Activated CD4-positive, alpha-beta T cell treated with anti-CD3 and anti-CD28 coated beads for 36 hours (primary cell): Measurements from ENCODE around the gene SHISA5. TPM values are rescaled to one million over a fixed set of nuclear protein-coding genes. Genes with fewer than 3 reads are reported as not detected.

Source experiments
- ATAC-seq: fragments of 200-7000 bp; cut with Tn5 transposase; one replicate; pipeline ENCODE4 v1.10.0; 2021; ENCODE audit warnings: mild to moderate bottlenecking, moderate library complexity
- CTCF ChIA-PET: fragments of 350-600 bp; sonication (Branson Sonifier 250); formaldehyde crosslinking; loops from one replicate; lab custom pipeline; 2021; ENCODE audit warnings: antibody characterized with exemption; lab: Charles Lee
- POLR2A ChIA-PET: fragments of 350-600 bp; sonication (Branson Sonifier 250); formaldehyde crosslinking; loops from one replicate; lab custom pipeline; 2021; ENCODE audit warnings: antibody characterized with exemption, inconsistent platforms; lab: Charles Lee
- DNase-seq: peaks from one replicate; pipeline ENCODE4 v3.0.0-alpha.2; 2020
- H3K27ac Mint-ChIP-seq: one replicate; pipeline ENCODE4 v1.8.0; 2021; ENCODE audit warnings: mixed read lengths
- H3K27me3 Mint-ChIP-seq: one replicate; pipeline ENCODE4 v1.8.0; 2021; ENCODE audit warnings: mixed read lengths
- H3K36me3 Mint-ChIP-seq: one replicate; pipeline ENCODE4 v1.8.0; 2021; ENCODE audit warnings: low read depth, mixed read lengths
- H3K4me1 Mint-ChIP-seq: one replicate; pipeline ENCODE4 v1.8.0; 2021; ENCODE audit warnings: mixed read lengths
- H3K4me3 Mint-ChIP-seq: one replicate; pipeline ENCODE4 v1.8.0; 2021; ENCODE audit warnings: mild to moderate bottlenecking, moderate library complexity, mixed read lengths
- H3K9me3 Mint-ChIP-seq: one replicate; pipeline ENCODE4 v1.8.0; 2021; ENCODE audit warnings: low read depth, mixed read lengths
- intact Hi-C, 2 experiments: fragments of 100-400 bp; cut with DNase I in 1 of 2; cut with micrococcal nuclease in 1 of 2; formaldehyde crosslinking; loops; one replicate each; pipeline versions ENCODE4 v1.14.2 to v1.15.1; 2022 to 2024; cut with DNase I, micrococcal nuclease
- total RNA-seq, 2 experiments: library from RNA; stranded (reverse); gene quantifications; one replicate each; pipeline ENCODE4 v1.2.3, GENCODE V29; 2021

SHISA5 gene
- total RNA-seq, 2 experiments from 2014 or later = 52.9 to 68.8 TPM

DNA sequence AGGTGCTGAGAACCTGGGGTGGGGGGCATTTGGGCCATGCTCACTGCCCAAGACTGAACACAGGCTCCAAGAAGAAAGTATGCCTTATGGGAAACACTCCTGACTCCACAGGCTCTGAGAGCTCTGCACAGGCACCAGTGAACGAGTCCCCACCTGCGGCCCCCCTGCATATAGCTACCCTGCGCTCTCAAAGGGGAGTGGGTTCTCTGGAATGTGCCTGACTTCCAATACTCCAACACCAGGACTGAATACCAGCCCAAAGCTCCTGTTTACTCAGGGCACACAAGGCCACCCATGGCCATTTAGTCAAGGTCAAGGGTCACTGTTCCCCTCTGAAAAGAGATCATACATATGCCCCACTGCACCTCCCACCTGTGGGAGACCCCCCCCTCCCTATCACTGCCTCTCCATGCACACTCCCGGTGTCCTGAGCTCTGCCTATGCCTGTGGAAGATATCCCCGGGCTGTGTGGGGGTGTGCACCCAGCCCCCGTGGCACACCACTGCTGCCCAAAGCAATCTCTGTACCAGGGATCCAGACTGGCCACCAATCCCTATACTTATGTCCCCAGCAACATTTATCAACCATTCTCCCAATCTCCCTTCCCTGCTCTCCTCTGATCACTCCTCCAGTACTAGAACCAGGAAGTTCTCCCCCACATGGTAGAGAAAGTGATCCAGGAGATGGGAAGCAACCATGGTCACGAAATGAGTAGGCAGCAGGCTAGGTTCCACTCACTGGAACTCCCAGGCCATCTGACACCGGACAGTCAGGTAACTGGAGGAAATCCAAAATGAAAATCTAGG is 72.5 kb downstream of the SHISA5 start:
- DNase-seq (no peak), ATAC-seq (no peak)
- H3K27ac Mint-ChIP-seq = no peak overlapping the region
- ChIA-PET POLR2A (no interaction called here), CTCF (interaction anchor here (0.5 to 6.2 kb wide), 2 partner anchors 158 to 455 kb away, joined by 3 to 77 read pairs; no protein-coding TSS in a partner anchor)
- peaks cover 5% of the 10 kb centered on the region for H3K27me3 Mint-ChIP-seq
- peaks cover 12% of the 10 kb centered on the region for H3K4me1 Mint-ChIP-seq
- H3K36me3 Mint-ChIP-seq = peaks cover 13% of the 10 kb centered on the region
- no peaks in the 10 kb centered on the region for H3K9me3 Mint-ChIP-seq
- intact Hi-C loops = no loop called here
- H3K4me3 Mint-ChIP-seq = no peak overlapping the region

DNA sequence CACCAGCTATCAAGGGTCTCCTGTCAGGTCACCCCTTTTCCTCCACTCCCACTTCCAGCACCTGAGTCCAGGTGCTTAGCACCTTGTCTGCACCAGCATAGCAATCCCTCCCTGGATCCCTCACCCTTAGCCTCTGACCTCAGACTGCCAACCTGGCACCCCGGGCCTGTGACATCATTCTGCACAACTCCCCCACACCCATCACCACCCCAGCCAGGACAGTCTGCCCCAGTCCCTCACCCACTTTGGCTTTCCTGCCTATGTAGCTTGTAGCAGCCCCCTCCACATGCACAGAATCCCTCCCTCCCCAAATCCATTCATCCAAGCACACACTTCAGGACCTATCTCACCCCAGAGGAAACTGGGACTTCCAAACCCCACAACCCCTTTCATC is 73.3 kb downstream of the SHISA5 start:
- no peaks in the 10 kb centered on the region for H3K9me3 Mint-ChIP-seq
- ATAC-seq (no peak), DNase-seq (no peak)
- intact Hi-C loops = no loop called here
- POLR2A ChIA-PET = no interaction called here
- H3K27me3 Mint-ChIP-seq = peaks cover 5% of the 10 kb centered on the region
- peaks cover 12% of the 10 kb centered on the region for H3K4me1 Mint-ChIP-seq
- H3K27ac Mint-ChIP-seq = no peak overlapping the region
- peaks cover 13% of the 10 kb centered on the region for H3K36me3 Mint-ChIP-seq
- CTCF ChIA-PET = no interaction called here
- peak overlapping the region; percentile 69 for H3K4me3 Mint-ChIP-seq

DNA sequence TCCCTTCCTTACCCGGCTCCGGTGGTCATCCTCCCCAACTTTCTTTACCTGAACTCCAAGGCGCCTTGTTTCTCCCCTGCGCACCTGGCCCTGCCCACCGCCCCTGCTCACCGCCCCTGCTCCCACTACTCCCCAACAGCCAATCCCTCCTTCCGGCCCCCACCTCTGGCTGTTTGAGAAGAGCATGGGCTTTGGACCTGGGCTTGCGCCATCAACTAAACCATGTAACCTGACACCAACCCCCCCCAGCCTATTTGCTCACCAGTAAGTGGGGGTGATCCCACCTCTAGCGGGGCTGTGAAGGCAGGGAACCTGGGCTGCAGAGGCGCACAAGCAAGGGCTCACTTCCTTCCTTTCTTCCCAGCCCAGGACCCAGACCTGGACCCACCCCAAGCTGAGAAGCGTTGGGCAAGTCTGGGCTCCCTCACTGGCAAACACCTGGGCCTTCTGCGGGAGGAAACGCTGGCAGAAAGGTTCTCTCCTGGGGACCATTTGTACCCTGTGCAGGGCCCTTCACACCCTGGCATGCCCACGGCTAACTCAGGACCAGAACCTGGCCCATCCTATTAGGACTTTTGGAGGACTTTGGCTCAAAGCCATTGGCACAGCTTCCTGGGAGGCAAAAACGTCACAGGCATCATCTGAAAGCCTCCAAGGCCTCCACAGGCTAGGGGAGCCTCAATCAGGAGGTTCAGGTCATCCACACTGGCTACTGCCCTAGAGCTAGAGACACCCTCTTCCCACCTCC is 73.8 kb downstream of the SHISA5 start, which contains the start of gene PLXNB1:
PLXNB1 (minus strand) TSS at position 127 of the 748 bp plus-strand sequence. CDS start 5,475 bp downstream, outside the sequence.
- intact Hi-C loops = loop anchor here in 1 of 2 experiments (1.0 kb wide), 1 partner anchor 10 kb away; the partner anchor contains the start of genes CCDC51 and TMA7
- POLR2A ChIA-PET = no interaction called here
- Mint-ChIP-seq H3K4me1 (peaks cover 12% of the 10 kb centered on the region), H3K9me3 (no peaks in the 10 kb centered on the region), H3K27me3 (peaks cover 5% of the 10 kb centered on the region), H3K36me3 (peaks cover 13% of the 10 kb centered on the region), H3K4me3 (peak within 1 kb of the TSS; percentile 69), H3K27ac (no peak within 1 kb of the TSS)
- DNase-seq = peak; percentile 36
- CTCF ChIA-PET = no interaction called here
- ATAC-seq = peak; percentile 11

DNA sequence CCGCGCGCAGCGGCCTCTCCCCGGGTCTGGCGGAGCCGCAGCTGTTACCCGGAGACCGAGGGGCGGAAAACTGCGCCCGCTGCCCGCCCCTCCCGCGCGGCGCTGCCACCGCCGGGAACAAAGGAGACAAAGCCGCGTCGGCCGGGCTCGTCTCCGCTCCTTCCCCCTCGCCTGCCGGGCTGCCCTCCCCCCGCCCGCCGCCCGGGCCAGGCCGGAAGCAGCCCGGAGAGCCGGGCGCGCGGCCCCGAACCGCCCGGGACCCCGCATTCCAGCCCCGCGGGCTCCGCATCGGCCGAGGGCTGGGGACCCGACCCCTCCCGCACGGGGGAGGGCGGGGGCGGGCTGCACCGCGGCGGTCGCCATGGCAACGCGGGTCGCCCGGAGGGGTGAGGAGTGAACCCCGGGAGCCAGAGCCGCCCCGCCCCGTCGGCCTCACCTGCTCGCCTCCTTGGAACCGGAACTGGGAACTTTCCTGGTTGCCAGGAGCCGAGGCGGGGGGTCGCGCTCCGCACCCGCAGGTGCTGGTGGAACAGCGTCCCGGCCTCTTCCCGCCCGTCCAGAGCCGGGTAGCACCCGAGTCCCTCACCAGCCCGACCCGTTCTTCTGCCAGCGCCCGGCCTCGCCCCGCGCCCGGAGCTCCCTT is 74.5 kb downstream of the SHISA5 start:
- Mint-ChIP-seq H3K27me3 (peaks cover 5% of the 10 kb centered on the region), H3K36me3 (peaks cover 13% of the 10 kb centered on the region), H3K4me1 (peaks cover 7% of the 10 kb centered on the region), H3K4me3 (peak overlapping the region; percentile 69), H3K9me3 (no peaks in the 10 kb centered on the region), H3K27ac (no peak overlapping the region)
- CTCF ChIA-PET = interaction anchor here (1.0 kb wide), 1 partner anchor 29 kb away, joined by 3 read pairs; no protein-coding TSS in a partner anchor
- DNase-seq (peak; percentile 72), ATAC-seq (peak; percentile 75)
- POLR2A ChIA-PET = no interaction called here
- intact Hi-C loops = loop anchor here in 1 of 2 experiments (1.0 kb wide), 1 partner anchor 11 kb away; the partner anchor contains the start of genes CCDC51 and TMA7

DNA sequence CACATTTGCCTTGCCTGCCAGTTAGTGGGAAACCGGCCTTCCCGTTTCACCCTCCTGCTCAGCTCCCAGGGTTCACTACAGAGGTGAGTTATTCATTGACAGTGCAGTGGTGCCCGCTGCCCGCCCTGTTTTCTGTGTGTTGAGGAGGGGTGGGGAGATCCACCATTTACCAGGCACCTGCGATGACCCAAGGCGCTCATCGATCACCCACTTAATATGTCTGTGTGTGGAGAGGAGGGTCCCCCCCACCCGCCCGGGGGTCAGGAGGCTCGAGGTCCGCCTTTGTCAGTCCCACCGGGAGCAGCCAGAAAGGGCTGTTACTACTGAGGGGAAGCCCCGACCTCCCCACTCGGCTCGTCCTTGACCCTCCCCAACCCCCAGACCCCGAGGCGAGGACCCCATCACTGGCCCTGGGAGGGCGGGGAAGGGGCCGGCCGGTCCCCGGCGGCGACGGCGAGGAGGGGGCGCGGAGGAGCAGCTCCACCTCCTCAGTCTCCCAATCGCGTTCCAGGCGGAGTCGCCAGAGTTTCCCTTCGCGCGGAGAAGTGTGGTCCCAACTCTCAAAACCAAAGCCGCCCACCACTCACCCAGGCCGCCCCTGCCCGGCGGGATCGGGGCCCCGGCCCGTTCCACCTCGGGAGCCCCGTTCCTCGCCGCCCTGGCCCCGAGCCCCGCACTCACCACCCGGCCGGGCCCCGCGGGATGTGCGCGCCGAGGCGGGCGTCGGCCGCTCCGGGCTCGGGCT is 75.2 kb downstream of the SHISA5 start:
- POLR2A ChIA-PET = no interaction called here
- Mint-ChIP-seq H3K4me3 (peak overlapping the region; percentile 24), H3K27ac (no peak overlapping the region), H3K4me1 (peaks cover 4% of the 10 kb centered on the region), H3K36me3 (peaks cover 11% of the 10 kb centered on the region), H3K9me3 (no peaks in the 10 kb centered on the region), H3K27me3 (peaks cover 5% of the 10 kb centered on the region)
- peak; percentile 60 for ATAC-seq
- intact Hi-C loops = loop anchor here in 1 of 2 experiments (1.0 kb wide), 1 partner anchor 12 kb away; the partner anchor contains the start of genes CCDC51 and TMA7
- CTCF ChIA-PET = interaction anchor here (1.0 kb wide), 1 partner anchor 28 kb away, joined by 3 read pairs; no protein-coding TSS in a partner anchor
- DNase-seq = no peak

DNA sequence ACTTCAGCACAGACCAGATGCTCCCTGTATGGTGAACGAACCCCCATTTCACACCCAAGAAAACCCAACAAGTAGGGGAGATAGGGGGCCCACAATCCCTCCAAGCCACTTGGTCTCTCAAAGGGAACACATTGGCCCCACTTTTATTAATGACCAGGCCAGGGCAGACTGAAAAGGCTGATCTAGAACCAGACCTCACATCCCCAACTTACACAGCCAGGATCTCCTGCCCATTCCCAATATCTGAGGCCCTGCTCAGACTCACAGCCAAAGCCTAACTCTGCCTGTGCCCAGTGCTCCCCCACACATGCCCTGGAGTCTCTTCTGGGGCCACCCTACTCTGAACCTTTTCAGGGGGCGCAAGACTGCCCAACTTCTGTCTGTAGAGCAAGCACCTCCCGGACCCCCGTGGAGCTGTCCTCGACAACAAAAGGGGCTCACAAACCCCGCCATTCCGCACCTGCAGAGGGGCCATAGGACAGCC is 75.8 kb downstream of the SHISA5 start:
- ATAC-seq (no peak), DNase-seq (no peak)
- no peaks in the 10 kb centered on the region for H3K9me3 Mint-ChIP-seq
- peaks cover 5% of the 10 kb centered on the region for H3K27me3 Mint-ChIP-seq
- peaks cover 11% of the 10 kb centered on the region for H3K36me3 Mint-ChIP-seq
- CTCF ChIA-PET = interaction anchor here (1.0 to 2.7 kb wide), 2 partner anchors 8 to 27 kb away, joined by 3 to 19 read pairs; no protein-coding TSS in a partner anchor
- intact Hi-C loops = no loop called here
- H3K27ac Mint-ChIP-seq = no peak overlapping the region
- H3K4me1 Mint-ChIP-seq = peaks cover 4% of the 10 kb centered on the region
- peak overlapping the region; percentile 24 for H3K4me3 Mint-ChIP-seq
- POLR2A ChIA-PET = no interaction called here

DNA sequence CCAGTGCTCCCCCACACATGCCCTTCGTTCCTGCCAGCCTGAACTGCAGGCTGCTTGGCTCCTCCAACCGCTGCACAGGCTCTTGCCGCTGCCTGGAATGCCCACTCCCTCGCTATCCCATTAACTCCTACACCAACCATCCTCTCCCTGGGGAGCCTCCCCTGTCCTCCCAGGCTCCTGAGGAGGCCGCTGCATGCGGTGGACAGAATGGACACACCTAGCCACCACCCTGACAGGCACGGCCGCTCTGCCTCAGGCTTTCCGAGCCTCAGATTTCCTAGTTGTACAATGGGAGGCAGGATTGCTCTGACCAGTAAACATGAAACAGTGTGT is 76.4 kb downstream of the SHISA5 start:
- Mint-ChIP-seq H3K36me3 (peaks cover 11% of the 10 kb centered on the region), H3K27ac (no peak overlapping the region), H3K4me3 (peak overlapping the region; percentile 24), H3K9me3 (no peaks in the 10 kb centered on the region), H3K27me3 (peaks cover 5% of the 10 kb centered on the region), H3K4me1 (peaks cover 4% of the 10 kb centered on the region)
- intact Hi-C loops = no loop called here
- POLR2A ChIA-PET = no interaction called here
- ATAC-seq = no peak
- no peak for DNase-seq
- CTCF ChIA-PET = interaction anchor here (2.7 kb wide), 1 partner anchor 8 kb away, joined by 19 read pairs; no protein-coding TSS in a partner anchor

DNA sequence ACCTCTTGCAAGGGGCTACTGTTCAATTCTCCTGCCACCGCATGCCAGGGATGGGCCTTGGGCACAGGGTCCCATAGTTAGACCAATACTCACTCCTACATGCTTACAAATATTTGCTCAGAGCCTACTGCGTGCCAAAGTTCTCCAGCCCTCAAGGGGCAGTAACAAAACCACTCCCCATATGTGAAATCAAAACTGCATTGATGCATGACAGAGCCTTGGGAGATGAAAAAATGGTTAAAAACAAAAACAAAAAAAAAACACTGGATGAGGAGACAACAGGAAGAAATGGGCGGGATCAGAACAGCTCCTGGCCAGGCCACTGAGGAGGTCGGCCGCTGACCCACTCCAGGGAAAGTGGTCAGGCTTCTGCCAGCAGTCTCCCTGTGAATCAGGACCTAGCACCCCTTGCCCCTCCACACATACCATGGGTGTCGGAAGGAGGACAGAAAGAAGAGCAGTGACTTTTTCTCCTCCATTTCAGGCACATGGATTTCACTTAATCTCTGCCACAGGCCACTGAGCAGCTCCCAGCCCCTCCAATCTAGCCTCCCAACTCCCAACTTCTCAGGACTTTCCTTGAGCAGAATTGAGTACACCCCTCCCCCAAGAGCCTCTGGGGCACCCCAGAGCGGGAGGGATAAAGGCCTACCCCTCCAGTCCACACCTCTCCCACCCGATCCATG is 76.9 kb downstream of the SHISA5 start:
- no peak overlapping the region for H3K27ac Mint-ChIP-seq
- ChIA-PET CTCF (interaction anchor here (0.8 to 2.7 kb wide), 2 partner anchors 9 to 19 kb away, joined by 3 to 19 read pairs; no protein-coding TSS in a partner anchor), POLR2A (interaction anchor here (0.6 kb wide), 1 partner anchor 353 kb away, joined by 3 read pairs; no protein-coding TSS in a partner anchor)
- no peak overlapping the region for H3K4me3 Mint-ChIP-seq
- H3K9me3 Mint-ChIP-seq = no peaks in the 10 kb centered on the region
- H3K27me3 Mint-ChIP-seq = peaks cover 5% of the 10 kb centered on the region
- H3K4me1 Mint-ChIP-seq = peaks cover 4% of the 10 kb centered on the region
- DNase-seq (no peak), ATAC-seq (no peak)
- H3K36me3 Mint-ChIP-seq = peaks cover 7% of the 10 kb centered on the region
- intact Hi-C loops = no loop called here

DNA sequence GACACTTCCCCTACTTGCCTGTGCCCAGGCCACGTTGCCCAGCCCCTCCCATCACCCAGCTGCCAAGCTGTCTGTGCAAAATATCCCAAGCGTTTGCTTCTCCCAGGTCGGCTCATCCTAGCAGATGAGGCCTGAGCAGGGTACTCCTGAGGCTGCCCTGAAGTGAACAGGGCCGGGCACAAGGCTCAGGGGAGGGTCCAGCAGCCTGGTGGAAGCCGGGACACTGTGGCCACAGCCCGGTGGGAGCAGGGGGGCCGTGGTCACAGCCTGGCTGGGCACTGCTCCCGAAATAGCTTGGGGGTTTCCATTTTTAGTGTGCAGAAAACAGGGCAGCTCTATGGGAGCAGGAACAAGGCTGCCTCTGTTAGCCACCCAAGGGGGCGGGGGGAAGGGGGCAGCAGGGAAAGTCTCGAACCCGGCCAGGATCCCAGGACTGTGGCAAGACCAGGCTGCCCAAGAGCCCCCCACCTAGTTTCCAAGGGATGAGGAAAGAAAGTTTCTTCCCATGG is 77.5 kb downstream of the SHISA5 start:
- H3K27me3 Mint-ChIP-seq = peaks cover 5% of the 10 kb centered on the region
- CTCF ChIA-PET = interaction anchor here (0.8 to 2.7 kb wide), 2 partner anchors 9 to 19 kb away, joined by 3 to 19 read pairs; no protein-coding TSS in a partner anchor

More for the DNA sequence above, 77.5 kb downstream of the SHISA5 start:
- no peak for DNase-seq
- Mint-ChIP-seq H3K4me1 (peaks cover 4% of the 10 kb centered on the region), H3K27ac (no peak overlapping the region), H3K4me3 (no peak overlapping the region), H3K36me3 (peaks cover 3% of the 10 kb centered on the region), H3K9me3 (no peaks in the 10 kb centered on the region)
- intact Hi-C loops = no loop called here
- POLR2A ChIA-PET = interaction anchor here (0.6 kb wide), 1 partner anchor 352 kb away, joined by 3 read pairs; no protein-coding TSS in a partner anchor
- no peak for ATAC-seq
